Panc1 (cell line): ENCODE data around the gene TMEM218. TPM values are rescaled to one million over a fixed set of nuclear protein-coding genes. Genes with fewer than 3 reads are reported as not detected.

Experiments
- ATAC-seq: fragments of 200-7000 bp; cut with Tn5 transposase; 2 replicates; pipeline ENCODE4 v1.9.1; 2020; ENCODE audit warnings: mild to moderate bottlenecking, moderate library complexity
- BruUV-seq: library from RNA; stranded (reverse); fragments of 400-500 nt; replicated peaks from 2 replicates; lab custom pipeline; 2021; lab: Mats Ljungman, UMichigan
- CTCF ChIA-PET: fragments of 300-600 bp; sonication (Branson Sonifier 250); formaldehyde crosslinking; loops from one replicate; lab custom pipeline; 2022; ENCODE audit warnings: antibody characterized with exemption; lab: Charles Lee
- POLR2A ChIA-PET: fragments of 300-600 bp; sonication (Branson Sonifier 250); formaldehyde crosslinking; loops from one replicate; lab custom pipeline; 2022; ENCODE audit warnings: antibody characterized with exemption; lab: Charles Lee
- DNase-seq: peaks from one replicate; pipeline ENCODE4 v3.0.0-alpha.2; 2010; ENCODE audit warnings: low read depth, low spot score
- H3K27ac ChIP-seq: 2 replicates; pipeline ENCODE4 v1.5.1; 2011; ENCODE audit warnings: mild to moderate bottlenecking, low read length, inconsistent platforms
- H3K27me3 ChIP-seq: fragments of 200-500 bp; sonication (Bioruptor generic); 2 replicates; pipeline ENCODE4 v1.6.0; 2014; ENCODE audit warnings: low read length, inconsistent platforms; ENCODE audit not compliant: control insufficient read depth, insufficient read depth
- H3K36me3 ChIP-seq: fragments of 200-500 bp; sonication (Bioruptor generic); 2 replicates; pipeline ENCODE4 v1.5.1; 2014; ENCODE audit warnings: inconsistent platforms, mild to moderate bottlenecking, low read length, moderate library complexity; ENCODE audit not compliant: control insufficient read depth, insufficient read depth
- H3K4me1 ChIP-seq: 2 replicates; pipeline ENCODE4 v1.5.1; 2011; ENCODE audit warnings: inconsistent platforms, mild to moderate bottlenecking, low read length, moderate library complexity; ENCODE audit not compliant: control insufficient read depth, insufficient read depth
- H3K4me3 ChIP-seq, 2 experiments: 2 replicates each; pipeline ENCODE4 v1.5.1; 2011 to 2012; ENCODE audit warnings: low read depth in 2 of 2, low read length in 2 of 2, mild to moderate bottlenecking in 2 of 2, inconsistent platforms in 1 of 2, moderate library complexity in 1 of 2
- H3K9me3 ChIP-seq: fragments of 200-500 bp; sonication (Bioruptor generic); 2 replicates; pipeline ENCODE4 v1.5.1; 2014; ENCODE audit warnings: low read depth, mild to moderate bottlenecking, inconsistent platforms, low read length, moderate library complexity; ENCODE audit not compliant: control insufficient read depth, insufficient read depth
- POLR2AphosphoS5 ChIP-seq: IDR thresholded peaks from 2 replicates; pipeline ENCODE4 v1.6.1; 2012; ENCODE audit warnings: mild to moderate bottlenecking, low read depth, low read length, moderate library complexity
- SIN3A ChIP-seq: IDR thresholded peaks from 2 replicates; pipeline ENCODE4 v1.6.1; 2012; ENCODE audit warnings: low read depth, mild to moderate bottlenecking, low read length, moderate library complexity, borderline replicate concordance; ENCODE audit not compliant: insufficient read depth
- TCF7L2 ChIP-seq: IDR thresholded peaks from 2 replicates; pipeline ENCODE4 v1.6.1; 2011; ENCODE audit warnings: mild to moderate bottlenecking, low read depth, low read length, inconsistent platforms
- in situ Hi-C: cut with HindIII; loops from 2 replicates; pipeline ENCODE4 v1.10.0; 2016; ENCODE audit warnings: low sequenced_read_pairs, low pct_unique_long_range_greater_than_20kb
- intact Hi-C: fragments of 100-400 bp; cut with micrococcal nuclease; formaldehyde crosslinking; loops from one replicate; pipeline ENCODE4 v1.10.0; 2022; ENCODE audit not compliant: unreplicated experiment
- total RNA-seq: library from RNA; stranded (reverse); gene quantifications from one replicate; pipeline ENCODE4 v1.2.1, GENCODE V29; 2021; ENCODE audit not compliant: unreplicated experiment
- TF ChIP-seq, protein P1 (sequence below), 2 experiments: IDR thresholded peaks; 2 replicates each; pipeline ENCODE4 v1.6.1; 2011 to 2012; ENCODE audit warnings: low read depth in 2 of 2, control low read depth in 1 of 2, low read length in 1 of 2, mild to moderate bottlenecking in 1 of 2, moderate library complexity in 1 of 2; ENCODE audit not compliant: insufficient read depth in 1 of 2
- TF ChIP-seq, protein P2 (sequence below): fragments of 450-650 bp; IDR thresholded peaks from 2 replicates; pipeline ENCODE4 v1.5.1; 2017; ENCODE audit warnings: mild to moderate bottlenecking

Gene TMEM218
- total RNA-seq, 1 experiment from 2014 or later, result 26.8 TPM

DNA sequence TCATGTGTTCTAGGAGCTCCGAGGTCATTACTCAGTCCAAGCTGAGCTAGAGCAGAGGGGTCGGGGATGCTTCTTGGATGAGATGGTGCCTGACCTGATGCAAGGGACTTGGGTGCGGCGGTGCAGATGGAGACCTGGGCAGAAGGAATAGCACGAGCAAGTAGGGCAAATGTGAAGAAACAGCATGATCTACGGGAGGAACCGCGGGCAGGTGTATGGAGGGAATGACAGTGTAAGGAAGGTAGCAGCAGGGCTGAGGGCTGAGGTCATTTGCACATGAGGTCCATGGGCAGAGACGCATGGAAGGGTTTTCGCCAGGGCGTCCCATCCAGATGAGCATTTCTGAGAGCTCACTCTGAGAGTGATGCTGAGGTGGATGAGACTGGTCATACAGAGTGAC is 33.4 kb downstream of the TMEM218 start:
- CTCF ChIA-PET, result no interaction called here
- no TSS peak for BruUV-seq
- H3K4me3 ChIP-seq, result no peak overlapping the region
- intact Hi-C loops (no loop called here), in situ Hi-C loops (no loop called here)
- no peaks in the 10 kb centered on the region for H3K9me3 ChIP-seq
- H3K27ac ChIP-seq, result no peak overlapping the region
- no peak for DNase-seq
- H3K4me1 ChIP-seq, result no peaks in the 10 kb centered on the region
- TF ChIP-seq SIN3A (no peak), TCF7L2 (no peak), POLR2AphosphoS5 (no peak)
- TF ChIP-seq, protein P1, sequence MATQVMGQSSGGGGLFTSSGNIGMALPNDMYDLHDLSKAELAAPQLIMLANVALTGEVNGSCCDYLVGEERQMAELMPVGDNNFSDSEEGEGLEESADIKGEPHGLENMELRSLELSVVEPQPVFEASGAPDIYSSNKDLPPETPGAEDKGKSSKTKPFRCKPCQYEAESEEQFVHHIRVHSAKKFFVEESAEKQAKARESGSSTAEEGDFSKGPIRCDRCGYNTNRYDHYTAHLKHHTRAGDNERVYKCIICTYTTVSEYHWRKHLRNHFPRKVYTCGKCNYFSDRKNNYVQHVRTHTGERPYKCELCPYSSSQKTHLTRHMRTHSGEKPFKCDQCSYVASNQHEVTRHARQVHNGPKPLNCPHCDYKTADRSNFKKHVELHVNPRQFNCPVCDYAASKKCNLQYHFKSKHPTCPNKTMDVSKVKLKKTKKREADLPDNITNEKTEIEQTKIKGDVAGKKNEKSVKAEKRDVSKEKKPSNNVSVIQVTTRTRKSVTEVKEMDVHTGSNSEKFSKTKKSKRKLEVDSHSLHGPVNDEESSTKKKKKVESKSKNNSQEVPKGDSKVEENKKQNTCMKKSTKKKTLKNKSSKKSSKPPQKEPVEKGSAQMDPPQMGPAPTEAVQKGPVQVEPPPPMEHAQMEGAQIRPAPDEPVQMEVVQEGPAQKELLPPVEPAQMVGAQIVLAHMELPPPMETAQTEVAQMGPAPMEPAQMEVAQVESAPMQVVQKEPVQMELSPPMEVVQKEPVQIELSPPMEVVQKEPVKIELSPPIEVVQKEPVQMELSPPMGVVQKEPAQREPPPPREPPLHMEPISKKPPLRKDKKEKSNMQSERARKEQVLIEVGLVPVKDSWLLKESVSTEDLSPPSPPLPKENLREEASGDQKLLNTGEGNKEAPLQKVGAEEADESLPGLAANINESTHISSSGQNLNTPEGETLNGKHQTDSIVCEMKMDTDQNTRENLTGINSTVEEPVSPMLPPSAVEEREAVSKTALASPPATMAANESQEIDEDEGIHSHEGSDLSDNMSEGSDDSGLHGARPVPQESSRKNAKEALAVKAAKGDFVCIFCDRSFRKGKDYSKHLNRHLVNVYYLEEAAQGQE (IDR thresholded peaks at IDR 0.05; ENCODE audit: insufficient read depth in 1 of 2, low read depth in 2 of 2, low read length in 1 of 2), result no peak
- TF ChIP-seq, protein P2, sequence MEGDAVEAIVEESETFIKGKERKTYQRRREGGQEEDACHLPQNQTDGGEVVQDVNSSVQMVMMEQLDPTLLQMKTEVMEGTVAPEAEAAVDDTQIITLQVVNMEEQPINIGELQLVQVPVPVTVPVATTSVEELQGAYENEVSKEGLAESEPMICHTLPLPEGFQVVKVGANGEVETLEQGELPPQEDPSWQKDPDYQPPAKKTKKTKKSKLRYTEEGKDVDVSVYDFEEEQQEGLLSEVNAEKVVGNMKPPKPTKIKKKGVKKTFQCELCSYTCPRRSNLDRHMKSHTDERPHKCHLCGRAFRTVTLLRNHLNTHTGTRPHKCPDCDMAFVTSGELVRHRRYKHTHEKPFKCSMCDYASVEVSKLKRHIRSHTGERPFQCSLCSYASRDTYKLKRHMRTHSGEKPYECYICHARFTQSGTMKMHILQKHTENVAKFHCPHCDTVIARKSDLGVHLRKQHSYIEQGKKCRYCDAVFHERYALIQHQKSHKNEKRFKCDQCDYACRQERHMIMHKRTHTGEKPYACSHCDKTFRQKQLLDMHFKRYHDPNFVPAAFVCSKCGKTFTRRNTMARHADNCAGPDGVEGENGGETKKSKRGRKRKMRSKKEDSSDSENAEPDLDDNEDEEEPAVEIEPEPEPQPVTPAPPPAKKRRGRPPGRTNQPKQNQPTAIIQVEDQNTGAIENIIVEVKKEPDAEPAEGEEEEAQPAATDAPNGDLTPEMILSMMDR, result no peak
- ATAC-seq, result no peak
- H3K36me3 ChIP-seq, result no peaks in the 10 kb centered on the region
- POLR2A ChIA-PET, result no interaction called here
- no peaks in the 10 kb centered on the region for H3K27me3 ChIP-seq

DNA sequence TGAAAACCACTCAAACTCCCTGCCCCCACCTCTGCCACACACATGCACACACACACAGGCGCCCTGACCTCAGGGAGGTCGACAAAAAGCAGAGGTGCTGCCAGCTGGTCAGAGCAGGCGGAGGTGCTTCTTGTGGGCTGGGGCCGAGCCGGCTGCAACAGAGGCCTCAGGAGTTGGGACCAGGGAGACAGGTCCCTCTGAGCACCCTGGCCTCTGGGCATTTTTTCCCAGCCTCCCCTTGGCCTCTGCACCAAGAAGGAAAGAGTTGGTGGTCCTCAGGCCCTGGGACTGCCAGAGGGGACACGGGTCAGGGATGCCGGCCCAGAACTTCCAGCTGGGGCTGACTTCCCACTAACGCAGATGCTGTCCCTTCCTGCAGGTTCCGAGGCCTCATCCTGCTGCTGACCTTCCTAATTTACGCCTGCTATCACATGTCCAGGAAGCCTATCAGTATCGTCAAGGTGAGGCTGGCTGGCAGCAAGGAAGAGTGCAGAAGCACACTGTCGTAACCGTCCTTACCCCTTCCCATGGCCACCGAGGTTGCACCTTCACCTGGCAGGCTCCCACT is 35.0 kb downstream of the TMEM218 start:
- Histone ChIP-seq H3K27ac (no peak overlapping the region), H3K4me3 (no peak overlapping the region), H3K27me3 (no peaks in the 10 kb centered on the region), H3K9me3 (no peaks in the 10 kb centered on the region), H3K36me3 (no peaks in the 10 kb centered on the region), H3K4me1 (no peaks in the 10 kb centered on the region)
- in situ Hi-C loops (no loop called here), intact Hi-C loops (no loop called here)
- BruUV-seq, result no TSS peak
- TF ChIP-seq, protein P2, result no peak
- TF ChIP-seq, protein P1 (IDR thresholded peaks at IDR 0.05; ENCODE audit: insufficient read depth in 1 of 2, low read depth in 2 of 2, low read length in 1 of 2), result no peak
- TF ChIP-seq POLR2AphosphoS5 (no peak), SIN3A (no peak), TCF7L2 (no peak)
- no peak for ATAC-seq
- CTCF ChIA-PET, result no interaction called here
- POLR2A ChIA-PET, result no interaction called here
- no peak for DNase-seq
